Liver (tissue), 9 donors: ENCODE measurements around the gene JPH3. TPM values are rescaled to one million over a fixed set of nuclear protein-coding genes. Genes with fewer than 3 reads are reported as not detected.

ENCODE experiments used
- DNase-seq: peaks from one replicate; pipeline ENCODE4 v3.0.0-alpha.2; 2017; ENCODE audit warnings: low spot score
- H3K27ac ChIP-seq, 2 donors: one replicate each; pipeline ENCODE4 v1.7.0; 2013; ENCODE audit warnings: inconsistent platforms in 2 of 2, low read length in 2 of 2, control low read depth in 1 of 2, low read depth in 1 of 2, mild to moderate bottlenecking in 1 of 2
- H3K27me3 ChIP-seq, 4 donors: one replicate each; pipeline versions ENCODE4 v1.6.1 to v1.7.0; 2013; ENCODE audit warnings: low read length in 3 of 4, inconsistent platforms in 1 of 4, mild to moderate bottlenecking in 1 of 4, moderate library complexity in 1 of 4; ENCODE audit not compliant: control insufficient read depth in 4 of 4, insufficient read depth in 4 of 4
- H3K36me3 ChIP-seq, 4 donors: one replicate each; pipeline versions ENCODE4 v1.6.1 to v1.7.0; 2013; ENCODE audit warnings: low read length in 3 of 4, mild to moderate bottlenecking in 3 of 4, low read depth in 1 of 4, moderate library complexity in 1 of 4; ENCODE audit not compliant: control insufficient read depth in 4 of 4, insufficient read depth in 3 of 4
- H3K4me1 ChIP-seq, 4 donors: one replicate each; pipeline versions ENCODE4 v1.6.1 to v1.7.0; 2013; ENCODE audit warnings: low read length in 3 of 4, mild to moderate bottlenecking in 3 of 4, moderate library complexity in 1 of 4; ENCODE audit not compliant: control insufficient read depth in 4 of 4, insufficient read depth in 4 of 4
- H3K4me3 ChIP-seq, 3 donors: one replicate each; pipeline versions ENCODE4 v1.6.1 to v1.7.0; 2013; ENCODE audit warnings: low read length in 3 of 3, control low read depth in 1 of 3, low read depth in 1 of 3, mild to moderate bottlenecking in 1 of 3
- H3K9ac ChIP-seq, 2 donors: one replicate each; pipeline ENCODE4 v1.7.0; 2013; ENCODE audit warnings: low read length in 2 of 2, mild to moderate bottlenecking in 2 of 2, moderate library complexity in 2 of 2, control low read depth in 1 of 2, low read depth in 1 of 2
- H3K9me3 ChIP-seq, 4 donors: one replicate each; pipeline versions ENCODE4 v1.6.1 to v1.7.0; 2013; ENCODE audit warnings: low read length in 3 of 4; ENCODE audit not compliant: control insufficient read depth in 4 of 4
- ATF3 ChIP-seq: IDR thresholded peaks from 2 replicates; pipeline ENCODE4 v1.6.1; 2016; ENCODE audit warnings: antibody characterized with exemption
- CTCF ChIP-seq: fragments of 150-350 bp; IDR thresholded peaks from 2 replicates; pipeline ENCODE4 v1.5.1; 2017; ENCODE audit warnings: improper control_type of control experiment, low read depth, low read length; ENCODE audit not compliant: missing input control
- EGR1 ChIP-seq, 2 donors: IDR thresholded peaks; 2 replicates each; pipeline ENCODE4 v1.6.1; 2016 to 2018; ENCODE audit warnings: antibody characterized with exemption in 2 of 2, low read depth in 2 of 2
- FOXA1 ChIP-seq: IDR thresholded peaks from 2 replicates; pipeline ENCODE4 v1.6.1; 2016; ENCODE audit warnings: antibody characterized with exemption
- FOXA2 ChIP-seq: IDR thresholded peaks from 2 replicates; pipeline ENCODE4 v1.6.1; 2016; ENCODE audit warnings: antibody characterized with exemption
- GABPA ChIP-seq, 2 donors: IDR thresholded peaks in 1 of 2; conservative IDR thresholded peaks in 1 of 2; 2 replicates each; pipeline ENCODE4 v1.6.1; 2016; ENCODE audit warnings: antibody characterized with exemption in 2 of 2, mild to moderate bottlenecking in 1 of 2, moderate library complexity in 1 of 2
- HNF4A ChIP-seq, 2 donors: conservative IDR thresholded peaks; 2 replicates each; pipeline ENCODE4 v1.6.1; 2016; ENCODE audit warnings: antibody characterized with exemption in 2 of 2, mild to moderate bottlenecking in 2 of 2
- HNF4G ChIP-seq: IDR thresholded peaks from 2 replicates; pipeline ENCODE4 v1.6.1; 2016; ENCODE audit warnings: antibody characterized with exemption
- JUND ChIP-seq, 2 donors: IDR thresholded peaks; 2 replicates each; pipeline ENCODE4 v1.6.1; 2016; ENCODE audit warnings: antibody characterized with exemption in 2 of 2
- MAX ChIP-seq: IDR thresholded peaks from 2 replicates; pipeline ENCODE4 v1.6.1; 2016; ENCODE audit warnings: antibody characterized with exemption
- NR2F2 ChIP-seq: IDR thresholded peaks from 2 replicates; pipeline ENCODE4 v1.6.1; 2016; ENCODE audit warnings: antibody characterized with exemption
- RAD21 ChIP-seq, 2 donors: IDR thresholded peaks; 2 replicates each; pipeline ENCODE4 v1.6.1; 2016; ENCODE audit warnings: antibody characterized with exemption in 2 of 2, mild to moderate bottlenecking in 2 of 2
- RXRA ChIP-seq, 2 donors: IDR thresholded peaks; 2 replicates each; pipeline ENCODE4 v1.6.1; 2017 to 2018; ENCODE audit warnings: antibody characterized with exemption in 2 of 2, mild to moderate bottlenecking in 1 of 2
- SP1 ChIP-seq: IDR thresholded peaks from 2 replicates; pipeline ENCODE4 v1.6.1; 2018; ENCODE audit warnings: antibody characterized with exemption, mild to moderate bottlenecking
- ZBTB33 ChIP-seq: IDR thresholded peaks from 2 replicates; pipeline ENCODE4 v1.6.1; 2016; ENCODE audit warnings: antibody characterized with exemption
- WGBS: extraction: QIAGEN DNeasy Blood & Tissue Kit; methylation state at CpG from one replicate; pipeline ENCODE4 v1.1.7; 2013; 5-methylcytosine and 5-hydroxymethylcytosine counted together
- polyA plus RNA-seq, 2 donors: library from polyadenylated mRNA; stranded (reverse) in 1 of 2; unstranded in 1 of 2; fragments of 200-250 nt in 1 of 2; fragments of >200 nt in 1 of 2; fragmentation: Nextera tagmentation in 1 of 2; extraction: Ambion mirVana in 1 of 2; gene quantifications; one replicate each; pipeline versions ENCODE4 v1.2.1 to v1.2.3, GENCODE V29; 2013 to 2015
- total RNA-seq, 2 donors: library from RNA; depleted of rRNA; stranded (reverse); fragments of >200 nt; gene quantifications; one replicate each; pipeline ENCODE4 v1.2.3, GENCODE V29; 2014
- donor health status: healthy.
- donor health status: healthy.
- donor health status: healthy.
- donor health status: healthy.
- donor health status: healthy.

The JPH3 gene
- total and polyA plus RNA-seq, 4 donors, result under 0.01 to 0.09 (median 0.04) TPM

GRCh38 chr16:87692176-87692575 is 89.9 kb downstream of the JPH3 start:
- H3K36me3 ChIP-seq, result peaks cover 0 to 3% (median under 1%) of the 10 kb centered on the region in 4 donors
- no peak overlapping the region for H3K27ac ChIP-seq
- no peaks in the 10 kb centered on the region for H3K27me3 ChIP-seq
- WGBS, result 84% methylated on average over 7 of the region's 7 CpGs
- no peaks in the 10 kb centered on the region for H3K9me3 ChIP-seq
- H3K9ac ChIP-seq, result no peak overlapping the region
- no peak overlapping the region for H3K4me3 ChIP-seq
- no peak for DNase-seq
- no peaks in the 10 kb centered on the region for H3K4me1 ChIP-seq
- TF ChIP-seq NR2F2 (no peak), SP1 (no peak), CTCF (no peak), ATF3 (no peak)

GRCh38 chr16:87692756-87693155 is 90.4 kb downstream of the JPH3 start:
- Histone ChIP-seq H3K9ac (no peak overlapping the region), H3K4me3 (no peak overlapping the region), H3K4me1 (no peaks in the 10 kb centered on the region), H3K36me3 (peaks cover 0 to 3% (median under 1%) of the 10 kb centered on the region in 4 donors), H3K27me3 (no peaks in the 10 kb centered on the region), H3K27ac (no peak overlapping the region), H3K9me3 (no peaks in the 10 kb centered on the region)
- TF ChIP-seq HNF4G (no peak), NR2F2 (no peak), ATF3 (no peak), RAD21 (IDR thresholded peaks at IDR 0.05) (no peak)
- no peak for DNase-seq
- 81% methylated on average over 12 of the region's 12 CpGs for WGBS

GRCh38 chr16:87693827-87694226 is 91.5 kb downstream of the JPH3 start:
- TF ChIP-seq NR2F2 (no peak), MAX (no peak), JUND (IDR thresholded peaks at IDR 0.05) (no peak), CTCF (no peak), EGR1 (IDR thresholded peaks at IDR 0.05; ENCODE audit: low read depth in 2 of 2) (no peak), RAD21 (IDR thresholded peaks at IDR 0.05) (no peak), SP1 (no peak), GABPA (IDR thresholded peaks at IDR 0.05 in 1 of 2, conservative IDR thresholded peaks at IDR 0.05 in 1 of 2) (no peak), ZBTB33 (no peak), ATF3 (no peak), HNF4A (conservative IDR thresholded peaks at IDR 0.05) (no peak), RXRA (IDR thresholded peaks at IDR 0.05) (no peak), FOXA1 (no peak), FOXA2 (no peak)

More at GRCh38 chr16:87693827-87694226, 91.5 kb downstream of the JPH3 start:
- Histone ChIP-seq H3K4me3 (no peak overlapping the region), H3K4me1 (no peaks in the 10 kb centered on the region), H3K9ac (no peak overlapping the region), H3K27me3 (no peaks in the 10 kb centered on the region), H3K9me3 (no peaks in the 10 kb centered on the region), H3K36me3 (peaks cover 0 to 4% (median 2%) of the 10 kb centered on the region in 4 donors), H3K27ac (no peak overlapping the region)
- WGBS, result 94% methylated on average over 16 of the region's 16 CpGs
- no peak for DNase-seq
